GM13977 (cell line): Measurements from ENCODE around the gene RAD51B.

ENCODE experiments used
- DNase-seq: peaks from one replicate; pipeline ENCODE4 v3.0.0; 2012; ENCODE audit warnings: low spot score
- CTCF ChIP-seq: IDR thresholded peaks from 2 replicates; pipeline ENCODE4 v1.5.1; 2012; ENCODE audit warnings: mild to moderate bottlenecking, control low read depth; ENCODE audit not compliant: insufficient read depth; ENCODE audit errors: extremely low read depth, missing control alignments
- in situ Hi-C: fragments of 300-500 bp; cut with MboI; formaldehyde crosslinking; loops from one replicate; pipeline ENCODE4 v1.12.0; 2022; ENCODE audit warnings: low sequenced_read_pairs, low pct_unique_long_range_greater_than_20kb, mixed read lengths, inconsistent platforms; ENCODE audit not compliant: unreplicated experiment

RAD51B gene

GRCh38 chr14:68518761-68519670, 699.4 kb downstream of the RAD51B start:
- no peak for DNase-seq
- in situ Hi-C loops, result no loop called here
- TF ChIP-seq CTCF, result no peak

- TF ChIP-seq CTCF, result no peak
- in situ Hi-C loops, result no loop called here
- DNase-seq, result peak; percentile 31
Observed at GRCh38 chr14:68519671-68520187, 700.1 kb downstream of the RAD51B start.

GRCh38 chr14:68520637-68521556, 701.3 kb downstream of the RAD51B start:
- DNase-seq, result no peak
- no peak for TF ChIP-seq CTCF
- in situ Hi-C loops, result no loop called here

- in situ Hi-C loops, result no loop called here
- no peak for TF ChIP-seq CTCF
- no peak for DNase-seq
Observed at GRCh38 chr14:68521557-68521901, 702.0 kb downstream of the RAD51B start.

- in situ Hi-C loops, result no loop called here
- no peak for TF ChIP-seq CTCF
- DNase-seq, result no peak
Observed at GRCh38 chr14:68521961-68522509, 702.5 kb downstream of the RAD51B start.

- no peak for DNase-seq
- in situ Hi-C loops, result no loop called here
Observed at GRCh38 chr14:68522510-68523325, 703.1 kb downstream of the RAD51B start.

More at GRCh38 chr14:68522510-68523325, 703.1 kb downstream of the RAD51B start:
- TF ChIP-seq CTCF, result no peak
